ENCODE measurements around the gene ABTB1.
A peak's percentile ranks its signal among the peaks of the same experiment; 100 is the strongest.
"Not testable (repeated sequence)": the region's sequence is repeated elsewhere in the genome, so short reads cannot be mapped to it uniquely, and the experiment has no call there.

Gene ABTB1

GRCh38 chr3:127673191-127674100, 694 bp downstream of the ABTB1 start:
- peak; percentile 65 for DNase-seq

- no peak for DNase-seq
Observed at GRCh38 chr3:127674101-127674721, 1.5 kb downstream of the ABTB1 start.

GRCh38 chr3:127674790-127675189, 2.0 kb downstream of the ABTB1 start:
- DNase-seq = no peak

GRCh38 chr3:127675651-127676391, 3.1 kb downstream of the ABTB1 start:
- DNase-seq = no peak

- DNase-seq = no peak
Observed at GRCh38 chr3:127676456-127676855, 3.7 kb downstream of the ABTB1 start.

- DNase-seq = no peak
Observed at GRCh38 chr3:127676921-127677351, 4.2 kb downstream of the ABTB1 start.

GRCh38 chr3:127677541-127678314, 5.0 kb downstream of the ABTB1 start:
- DNase-seq = no peak

- no peak for DNase-seq
Observed at GRCh38 chr3:127678315-127678599, 5.5 kb downstream of the ABTB1 start.

- DNase-seq = no peak
Observed at GRCh38 chr3:127678611-127679533, 6.1 kb downstream of the ABTB1 start.

- no peak for DNase-seq
Observed at GRCh38 chr3:127679534-127680145, 6.9 kb downstream of the ABTB1 start.

- DNase-seq = no peak
Observed at GRCh38 chr3:127680146-127680661, 7.5 kb downstream of the ABTB1 start.

- DNase-seq = no peak
Observed at GRCh38 chr3:127680798-127681221, 8.1 kb downstream of the ABTB1 start.

GRCh38 chr3:127682175-127682554, 9.4 kb downstream of the ABTB1 start:
- DNase-seq = not testable (repeated sequence)

- no peak for DNase-seq
Observed at GRCh38 chr3:127682561-127682960, 9.8 kb downstream of the ABTB1 start.

- DNase-seq = peak; percentile 20
Observed at GRCh38 chr3:127684871-127685707, 12.3 kb downstream of the ABTB1 start.

- no peak for DNase-seq
Observed at GRCh38 chr3:127685708-127686511, 13.2 kb downstream of the ABTB1 start.

- no peak for DNase-seq
Observed at GRCh38 chr3:127686512-127686894, 13.8 kb downstream of the ABTB1 start.

GRCh38 chr3:127687228-127687737, 14.5 kb downstream of the ABTB1 start:
- DNase-seq = no peak

- no peak for DNase-seq
Observed at GRCh38 chr3:127688022-127688415, 15.3 kb downstream of the ABTB1 start.

Data from RPMI8226 (cell line).